NCI-H2107 (cell line): Measurements from ENCODE around the gene GPR89B.
"Not testable (repeated sequence)": the region's sequence is repeated elsewhere in the genome, so short reads cannot be mapped to it uniquely, and the experiment has no call there.

Source experiments
- DNase-seq: peaks from one replicate; lab custom pipeline; 2025; lab: John Stamatoyannopoulos, UW

The GPR89B gene

GRCh38 chr1:147940456-147940855, 12.2 kb downstream of the GPR89B start:
- not testable (repeated sequence) for DNase-seq

GRCh38 chr1:147942563-147942962, 14.3 kb downstream of the GPR89B start:
- not testable (repeated sequence) for DNase-seq

GRCh38 chr1:147949517-147949916, 21.3 kb downstream of the GPR89B start:
- not testable (repeated sequence) for DNase-seq

- not testable (repeated sequence) for DNase-seq
Observed at GRCh38 chr1:147958906-147959305, 30.7 kb downstream of the GPR89B start.

GRCh38 chr1:147959680-147960079, 31.5 kb downstream of the GPR89B start:
- not testable (repeated sequence) for DNase-seq

- DNase-seq: not testable (repeated sequence)
Observed at GRCh38 chr1:147964575-147964974, 36.4 kb downstream of the GPR89B start.

GRCh38 chr1:147966657-147967056, 38.4 kb downstream of the GPR89B start:
- DNase-seq: not testable (repeated sequence)

- DNase-seq: not testable (repeated sequence)
Observed at GRCh38 chr1:147978896-147979651, 50.9 kb downstream of the GPR89B start.

- not testable (repeated sequence) for DNase-seq
Observed at GRCh38 chr1:147985374-147985773, 57.2 kb downstream of the GPR89B start.

GRCh38 chr1:147987893-147988292, 59.7 kb downstream of the GPR89B start:
- not testable (repeated sequence) for DNase-seq

GRCh38 chr1:147992916-147993315, 64.7 kb downstream of the GPR89B start:
- DNase-seq: not testable (repeated sequence)

- DNase-seq: not testable (repeated sequence)
Observed at GRCh38 chr1:147993400-147993799, 65.2 kb downstream of the GPR89B start.

- not testable (repeated sequence) for DNase-seq
Observed at GRCh38 chr1:147993825-147994615, 65.8 kb downstream of the GPR89B start.

GRCh38 chr1:147996088-147996487, 67.9 kb downstream of the GPR89B start:
- DNase-seq: not testable (repeated sequence)

GRCh38 chr1:148007724-148008123, 79.5 kb downstream of the GPR89B start:
- DNase-seq: not testable (repeated sequence)

- DNase-seq: no peak
Observed at GRCh38 chr1:148010527-148010926, 82.3 kb downstream of the GPR89B start.

- not testable (repeated sequence) for DNase-seq
Observed at GRCh38 chr1:148013177-148014144, 85.2 kb downstream of the GPR89B start.

GRCh38 chr1:148014289-148015200, 86.3 kb downstream of the GPR89B start:
- not testable (repeated sequence) for DNase-seq

GRCh38 chr1:148024918-148025317, 96.7 kb downstream of the GPR89B start:
- not testable (repeated sequence) for DNase-seq

- DNase-seq: not testable (repeated sequence)
Observed at GRCh38 chr1:148027004-148027403, 98.8 kb downstream of the GPR89B start.

GRCh38 chr1:148032247-148032646, 104.0 kb downstream of the GPR89B start:
- not testable (repeated sequence) for DNase-seq
